Keratinocyte (primary cell): ENCODE results near the gene CCDC12. TPM values are rescaled to one million over a fixed set of nuclear protein-coding genes. Genes with fewer than 3 reads are reported as not detected.
A peak's percentile ranks its signal among the peaks of the same experiment; 100 is the strongest.

Experiments used
- DNase-seq: peaks from one replicate; pipeline ENCODE4 v3.0.0-alpha.2; 2011; ENCODE audit warnings: low read depth, missing footprints, low spot score
- FAIRE-seq: peaks from 2 replicates; lab custom pipeline; 2011; peaks lifted over from hg19 to GRCh38; lab: Jason Lieb, UNC
- H2AFZ ChIP-seq: 2 replicates; pipeline ENCODE4 v1.6.0; 2012; ENCODE audit warnings: low read length, control low read depth, inconsistent platforms; ENCODE audit not compliant: control insufficient read depth
- H3K27ac ChIP-seq: 2 replicates; pipeline ENCODE4 v1.5.1; 2011; ENCODE audit warnings: low read length; ENCODE audit not compliant: control insufficient read depth, insufficient read depth
- H3K27me3 ChIP-seq: 3 replicates; pipeline ENCODE4 v1.6.0; 2011; ENCODE audit warnings: low read length; ENCODE audit not compliant: control insufficient read depth, insufficient read depth; ENCODE audit errors: extremely low read depth
- H3K36me3 ChIP-seq, 2 experiments: 2 replicates in 1 of 2; 3 replicates in 1 of 2; pipeline ENCODE4 v1.5.1; 2011; ENCODE audit warnings: low read length in 2 of 2, mild to moderate bottlenecking in 1 of 2; ENCODE audit not compliant: control insufficient read depth in 2 of 2, insufficient read depth in 2 of 2; ENCODE audit errors: extremely low read depth in 1 of 2
- H3K4me1 ChIP-seq: 3 replicates; pipeline ENCODE4 v1.5.1; 2011; ENCODE audit warnings: low read length; ENCODE audit not compliant: control insufficient read depth, insufficient read depth; ENCODE audit errors: extremely low read depth
- H3K4me2 ChIP-seq: 3 replicates; pipeline ENCODE4 v1.6.0; 2011; ENCODE audit warnings: low read depth, low read length; ENCODE audit not compliant: control insufficient read depth, insufficient read depth; ENCODE audit errors: extremely low read depth
- H3K4me3 ChIP-seq, 3 experiments: fragments of 200-600 bp in 1 of 3; sonication (generic) in 1 of 3; 2 replicates in 2 of 3; 3 replicates in 1 of 3; pipeline ENCODE4 v1.5.1; 2011 to 2016; ENCODE audit warnings: low read length in 3 of 3, mild to moderate bottlenecking in 3 of 3, control low read depth in 2 of 3, inconsistent platforms in 1 of 3, low read depth in 1 of 3, mixed read lengths in 1 of 3, mixed run types in 1 of 3, moderate library complexity in 1 of 3; ENCODE audit not compliant: control insufficient read depth in 2 of 3, insufficient read depth in 2 of 3; ENCODE audit errors: extremely low read depth in 1 of 3
- H3K79me2 ChIP-seq: 2 replicates; pipeline ENCODE4 v1.6.0; 2012; ENCODE audit warnings: low read length; ENCODE audit not compliant: control insufficient read depth, insufficient read depth
- H3K9ac ChIP-seq: 3 replicates; pipeline ENCODE4 v1.6.0; 2011; ENCODE audit warnings: low read length; ENCODE audit not compliant: control insufficient read depth, insufficient read depth; ENCODE audit errors: extremely low read depth
- H3K9me1 ChIP-seq: 3 replicates; pipeline ENCODE4 v1.6.0; 2011; ENCODE audit warnings: low read length; ENCODE audit not compliant: control insufficient read depth, insufficient read depth; ENCODE audit errors: extremely low read depth
- H3K9me3 ChIP-seq: 2 replicates; pipeline ENCODE4 v1.5.1; 2012; ENCODE audit warnings: low read depth, low read length; ENCODE audit not compliant: control insufficient read depth
- H4K20me1 ChIP-seq: 3 replicates; pipeline ENCODE4 v1.6.0; 2011; ENCODE audit warnings: low read length; ENCODE audit not compliant: control insufficient read depth, insufficient read depth; ENCODE audit errors: extremely low read depth
- EZH2 ChIP-seq: IDR thresholded peaks from one replicate; pipeline ENCODE4 v1.6.1; 2012; ENCODE audit warnings: inconsistent platforms, mild to moderate bottlenecking, low read length, moderate library complexity
- dilution Hi-C: fragments of 300-500 bp; cut with MboI; formaldehyde crosslinking; loops from one replicate; pipeline ENCODE4 v1.7.0; 2020; ENCODE audit warnings: low sequenced_read_pairs; ENCODE audit not compliant: extremely low pct_ligation_motif_present
- polyA plus RNA-seq, 5 experiments: library from polyadenylated mRNA; depleted of rRNA in 3 of 5; stranded (reverse) in 3 of 5; stranded (forward) in 1 of 5; unstranded in 1 of 5; fragments of >200 nt; gene quantifications; 1 replicate in 1 of 5; 2 replicates in 3 of 5; 3 replicates in 1 of 5; pipeline versions ENCODE4 v1.2.1 to v1.2.3, GENCODE V29; 2011 to 2012; ENCODE audit warnings: missing spikeins in 2 of 5, low read depth in 1 of 5, low replicate concordance in 1 of 5
- TF ChIP-seq, protein P1 (sequence below), 3 experiments: IDR thresholded peaks in 1 of 3; conservative IDR thresholded peaks in 1 of 3; optimal IDR thresholded peaks in 1 of 3; 2 replicates in 2 of 3; 3 replicates in 1 of 3; pipeline versions ENCODE3 to v1.5.1; 2011; ENCODE audit warnings: low read length in 3 of 3, mild to moderate bottlenecking in 3 of 3, moderate library complexity in 2 of 3, control low read depth in 1 of 3, inconsistent platforms in 1 of 3; ENCODE audit not compliant: insufficient read depth in 2 of 3; ENCODE audit errors: extremely low read depth in 1 of 3

The CCDC12 gene
- polyA plus RNA-seq, 1 donor (not counting 4 experiments of a cell fraction or from before 2014, with no cell fraction given) = 27.5 TPM

DNA sequence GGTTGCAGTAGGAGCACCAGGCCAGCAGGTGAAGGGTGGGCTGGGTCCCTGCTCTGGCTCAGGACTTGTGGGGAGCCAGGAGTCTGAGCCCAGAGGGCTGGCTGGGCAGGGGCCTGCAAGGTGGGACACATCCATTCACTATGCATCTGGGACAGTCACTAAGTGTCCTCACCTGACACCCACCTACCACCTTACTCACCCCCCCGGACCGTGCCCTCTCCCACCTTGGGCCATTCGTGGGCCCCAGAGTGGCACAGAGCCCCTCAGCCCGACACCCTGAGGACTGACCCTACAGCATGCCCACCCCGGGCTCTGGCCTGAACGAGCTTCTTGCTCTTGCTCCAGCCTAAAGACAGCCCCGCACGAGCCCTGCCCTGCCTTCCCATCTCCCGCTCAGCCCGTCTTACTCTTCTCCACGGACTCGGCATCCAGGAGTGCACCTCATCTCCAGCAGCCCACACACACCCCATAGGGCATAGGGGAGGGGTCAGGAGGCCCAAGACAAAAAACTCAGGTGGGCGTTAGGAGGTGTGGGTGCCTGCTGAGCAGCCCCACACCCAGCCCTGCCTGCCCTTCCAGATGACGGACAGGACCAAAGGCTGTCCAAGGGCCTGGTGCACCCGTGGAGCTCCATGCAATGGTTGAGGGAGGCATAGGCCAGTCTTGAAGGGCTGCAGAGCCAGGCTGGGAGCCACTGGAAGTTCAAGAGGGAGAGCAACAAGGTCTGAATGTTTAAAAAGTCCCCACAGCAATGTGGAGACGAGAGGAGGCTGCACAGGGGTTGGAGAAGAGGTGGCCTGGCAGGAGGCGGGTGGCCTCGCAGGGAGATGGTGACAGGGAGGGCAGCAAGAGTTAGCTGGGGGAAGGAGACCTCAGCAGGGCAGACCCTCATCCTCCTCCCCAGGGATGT is 72.0 kb downstream of the CCDC12 start:
- no peak for TF ChIP-seq EZH2
- TF ChIP-seq, protein P1, sequence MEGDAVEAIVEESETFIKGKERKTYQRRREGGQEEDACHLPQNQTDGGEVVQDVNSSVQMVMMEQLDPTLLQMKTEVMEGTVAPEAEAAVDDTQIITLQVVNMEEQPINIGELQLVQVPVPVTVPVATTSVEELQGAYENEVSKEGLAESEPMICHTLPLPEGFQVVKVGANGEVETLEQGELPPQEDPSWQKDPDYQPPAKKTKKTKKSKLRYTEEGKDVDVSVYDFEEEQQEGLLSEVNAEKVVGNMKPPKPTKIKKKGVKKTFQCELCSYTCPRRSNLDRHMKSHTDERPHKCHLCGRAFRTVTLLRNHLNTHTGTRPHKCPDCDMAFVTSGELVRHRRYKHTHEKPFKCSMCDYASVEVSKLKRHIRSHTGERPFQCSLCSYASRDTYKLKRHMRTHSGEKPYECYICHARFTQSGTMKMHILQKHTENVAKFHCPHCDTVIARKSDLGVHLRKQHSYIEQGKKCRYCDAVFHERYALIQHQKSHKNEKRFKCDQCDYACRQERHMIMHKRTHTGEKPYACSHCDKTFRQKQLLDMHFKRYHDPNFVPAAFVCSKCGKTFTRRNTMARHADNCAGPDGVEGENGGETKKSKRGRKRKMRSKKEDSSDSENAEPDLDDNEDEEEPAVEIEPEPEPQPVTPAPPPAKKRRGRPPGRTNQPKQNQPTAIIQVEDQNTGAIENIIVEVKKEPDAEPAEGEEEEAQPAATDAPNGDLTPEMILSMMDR (optimal IDR thresholded peaks at IDR 0.05 in 1 of 3, IDR thresholded peaks at IDR 0.05 in 1 of 3, conservative IDR thresholded peaks at IDR 0.05 in 1 of 3; ENCODE audit: extremely low read depth in 1 of 3, insufficient read depth in 2 of 3, low read length in 3 of 3) = no peak

DNA sequence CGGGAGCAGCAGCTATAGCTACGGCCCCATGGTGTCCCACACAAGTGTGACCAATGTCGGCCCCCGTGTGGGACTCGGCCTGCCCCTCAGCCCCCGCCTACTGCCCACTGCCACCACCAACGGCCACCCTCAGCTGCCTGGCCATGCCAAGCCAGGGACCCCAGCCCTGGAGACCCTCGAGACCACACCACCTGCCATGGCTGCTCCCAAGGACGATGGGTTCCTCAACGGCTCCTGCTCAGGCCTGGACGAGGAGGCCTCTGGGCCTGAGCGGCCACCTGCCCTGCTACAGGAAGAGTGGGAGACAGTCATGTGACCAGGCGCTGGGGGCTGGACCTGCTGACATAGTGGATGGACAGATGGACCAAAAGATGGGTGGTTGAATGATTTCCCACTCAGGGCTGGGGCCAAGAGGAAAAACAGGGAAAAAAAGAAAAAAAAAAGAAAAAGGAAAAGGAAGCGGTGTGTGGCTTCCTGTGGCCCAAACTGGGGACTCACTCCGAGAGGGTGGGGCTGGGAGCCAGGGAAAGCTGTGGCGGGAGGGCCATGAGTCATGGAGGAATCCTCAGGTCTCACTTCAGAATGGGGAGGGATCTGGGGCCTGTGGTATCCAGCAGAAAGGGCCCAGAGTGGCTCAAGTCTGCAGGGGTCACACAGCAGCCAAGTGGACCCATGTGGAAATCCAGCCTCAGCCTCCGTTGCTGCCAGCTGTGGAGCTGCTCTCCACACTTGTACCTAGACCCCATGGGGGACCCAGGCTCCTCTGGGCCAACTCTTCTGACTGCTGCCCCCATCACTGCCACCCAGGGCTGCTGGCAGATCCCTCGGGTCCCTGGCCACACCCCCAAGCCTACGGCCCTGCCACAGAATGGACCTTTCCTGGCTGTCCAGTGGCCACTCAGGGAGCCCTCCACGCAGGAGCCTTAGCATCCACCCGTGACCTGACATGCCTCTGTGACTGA is 72.9 kb downstream of the CCDC12 start:
- Histone ChIP-seq H2AFZ (no peak overlapping the region), H3K4me1 (peaks cover 11% of the 10 kb centered on the region), H3K9me1 (no peaks in the 10 kb centered on the region), H3K79me2 (no peaks in the 10 kb centered on the region), H3K9me3 (no peaks in the 10 kb centered on the region), H3K27me3 (peaks cover 8% of the 10 kb centered on the region), H3K4me3 (no peak overlapping the region), H4K20me1 (no peaks in the 10 kb centered on the region), H3K9ac (no peak overlapping the region), H3K27ac (no peak overlapping the region), H3K36me3 (no peaks in the 10 kb centered on the region), H3K4me2 (peak overlapping the region; percentile 10)
- peak; percentile 84 for FAIRE-seq
- no peak for DNase-seq
- dilution Hi-C loops = no loop called here
- TF ChIP-seq, protein P1 (optimal IDR thresholded peaks at IDR 0.05 in 1 of 3, IDR thresholded peaks at IDR 0.05 in 1 of 3, conservative IDR thresholded peaks at IDR 0.05 in 1 of 3; ENCODE audit: extremely low read depth in 1 of 3, insufficient read depth in 2 of 3, low read length in 3 of 3) = no peak
- no peak for TF ChIP-seq EZH2

More for the DNA sequence above, 72.0 kb downstream of the CCDC12 start:
- no peaks in the 10 kb centered on the region for H3K79me2 ChIP-seq
- H3K9me1 ChIP-seq = no peaks in the 10 kb centered on the region
- no peaks in the 10 kb centered on the region for H3K27me3 ChIP-seq
- no peak overlapping the region for H3K4me2 ChIP-seq
- H3K36me3 ChIP-seq = no peaks in the 10 kb centered on the region
- peaks cover 12% of the 10 kb centered on the region for H3K4me1 ChIP-seq
- DNase-seq (no peak), FAIRE-seq (no peak)
- no peaks in the 10 kb centered on the region for H4K20me1 ChIP-seq
- H3K27ac ChIP-seq = no peak overlapping the region
- H3K9ac ChIP-seq = no peak overlapping the region
- H2AFZ ChIP-seq = no peak overlapping the region
- no peak overlapping the region for H3K4me3 ChIP-seq
- H3K9me3 ChIP-seq = no peaks in the 10 kb centered on the region
- dilution Hi-C loops = no loop called here
